Panc1 (cell line): ENCODE results near the gene EFNA5. TPM values are rescaled to one million over a fixed set of nuclear protein-coding genes. Genes with fewer than 3 reads are reported as not detected.

ENCODE experiments used
- ATAC-seq: fragments of 200-7000 bp; cut with Tn5 transposase; 2 replicates; pipeline ENCODE4 v1.9.1; 2020; ENCODE audit warnings: mild to moderate bottlenecking, moderate library complexity
- Bru-seq: library from RNA; stranded (reverse); fragments of 400-500 nt; gene quantifications from one replicate; lab custom pipeline; 2021; lab: Mats Ljungman, UMichigan
- BruChase-seq, 2 experiments: library from RNA; stranded (reverse); fragments of 400-500 nt; gene quantifications; one replicate each; lab custom pipeline; 2021; lab: Mats Ljungman, UMichigan
- BruUV-seq: library from RNA; stranded (reverse); fragments of 400-500 nt; replicated peaks from 2 replicates; lab custom pipeline; 2021; lab: Mats Ljungman, UMichigan
- CTCF ChIA-PET: fragments of 300-600 bp; sonication (Branson Sonifier 250); formaldehyde crosslinking; loops from one replicate; lab custom pipeline; 2022; ENCODE audit warnings: antibody characterized with exemption; lab: Charles Lee
- POLR2A ChIA-PET: fragments of 300-600 bp; sonication (Branson Sonifier 250); formaldehyde crosslinking; loops from one replicate; lab custom pipeline; 2022; ENCODE audit warnings: antibody characterized with exemption; lab: Charles Lee
- DNase-seq: peaks from one replicate; pipeline ENCODE4 v3.0.0-alpha.2; 2010; ENCODE audit warnings: low read depth, low spot score
- H3K27ac ChIP-seq: 2 replicates; pipeline ENCODE4 v1.5.1; 2011; ENCODE audit warnings: mild to moderate bottlenecking, low read length, inconsistent platforms
- H3K27me3 ChIP-seq: fragments of 200-500 bp; sonication (Bioruptor generic); 2 replicates; pipeline ENCODE4 v1.6.0; 2014; ENCODE audit warnings: low read length, inconsistent platforms; ENCODE audit not compliant: control insufficient read depth, insufficient read depth
- H3K36me3 ChIP-seq: fragments of 200-500 bp; sonication (Bioruptor generic); 2 replicates; pipeline ENCODE4 v1.5.1; 2014; ENCODE audit warnings: inconsistent platforms, mild to moderate bottlenecking, low read length, moderate library complexity; ENCODE audit not compliant: control insufficient read depth, insufficient read depth
- H3K4me1 ChIP-seq: 2 replicates; pipeline ENCODE4 v1.5.1; 2011; ENCODE audit warnings: inconsistent platforms, mild to moderate bottlenecking, low read length, moderate library complexity; ENCODE audit not compliant: control insufficient read depth, insufficient read depth
- H3K4me3 ChIP-seq, 2 experiments: 2 replicates each; pipeline ENCODE4 v1.5.1; 2011 to 2012; ENCODE audit warnings: low read depth in 2 of 2, low read length in 2 of 2, mild to moderate bottlenecking in 2 of 2, inconsistent platforms in 1 of 2, moderate library complexity in 1 of 2
- H3K9me3 ChIP-seq: fragments of 200-500 bp; sonication (Bioruptor generic); 2 replicates; pipeline ENCODE4 v1.5.1; 2014; ENCODE audit warnings: low read depth, mild to moderate bottlenecking, inconsistent platforms, low read length, moderate library complexity; ENCODE audit not compliant: control insufficient read depth, insufficient read depth
- POLR2AphosphoS5 ChIP-seq: IDR thresholded peaks from 2 replicates; pipeline ENCODE4 v1.6.1; 2012; ENCODE audit warnings: mild to moderate bottlenecking, low read depth, low read length, moderate library complexity
- SIN3A ChIP-seq: IDR thresholded peaks from 2 replicates; pipeline ENCODE4 v1.6.1; 2012; ENCODE audit warnings: low read depth, mild to moderate bottlenecking, low read length, moderate library complexity, borderline replicate concordance; ENCODE audit not compliant: insufficient read depth
- TCF7L2 ChIP-seq: IDR thresholded peaks from 2 replicates; pipeline ENCODE4 v1.6.1; 2011; ENCODE audit warnings: mild to moderate bottlenecking, low read depth, low read length, inconsistent platforms
- in situ Hi-C: cut with HindIII; loops from 2 replicates; pipeline ENCODE4 v1.10.0; 2016; ENCODE audit warnings: low sequenced_read_pairs, low pct_unique_long_range_greater_than_20kb
- intact Hi-C: fragments of 100-400 bp; cut with micrococcal nuclease; formaldehyde crosslinking; loops from one replicate; pipeline ENCODE4 v1.10.0; 2022; ENCODE audit not compliant: unreplicated experiment
- long read RNA-seq: library from polyadenylated mRNA; unstranded; transcript quantifications from one replicate; pipeline ENCODE4 v2.0.0, GENCODE V29; 2021; ENCODE audit not compliant: unreplicated experiment
- polyA plus RNA-seq: library from polyadenylated mRNA; unstranded; fragments of >200 nt; gene quantifications from one replicate; pipeline ENCODE4 v1.2.1, GENCODE V29; 2012; ENCODE audit warnings: missing spikeins; ENCODE audit not compliant: insufficient read length
- total RNA-seq: library from RNA; stranded (reverse); gene quantifications from one replicate; pipeline ENCODE4 v1.2.1, GENCODE V29; 2021; ENCODE audit not compliant: unreplicated experiment
- TF ChIP-seq, protein P1 (sequence below), 2 experiments: IDR thresholded peaks; 2 replicates each; pipeline ENCODE4 v1.6.1; 2011 to 2012; ENCODE audit warnings: low read depth in 2 of 2, control low read depth in 1 of 2, low read length in 1 of 2, mild to moderate bottlenecking in 1 of 2, moderate library complexity in 1 of 2; ENCODE audit not compliant: insufficient read depth in 1 of 2

Gene EFNA5
- total RNA-seq (30.5 TPM), Bru-seq, nascent RNA (percentile 87 among the genes with signal in this experiment), BruChase-seq, experiment 1, labeled RNA remaining after a 2-hour chase (percentile 86 among the genes with signal in this experiment), BruChase-seq, experiment 2, labeled RNA remaining after a 6-hour chase (percentile 77 among the genes with signal in this experiment)
- polyA plus RNA-seq: 5.5 TPM
- long read RNA-seq, full-length matches to known transcripts: 5 of 20 reads
- long read RNA-seq, partial matches to known transcripts: 0 of 20 reads
- long read RNA-seq, other reads (novel, unspliced or antisense): 15 of 20 reads

DNA sequence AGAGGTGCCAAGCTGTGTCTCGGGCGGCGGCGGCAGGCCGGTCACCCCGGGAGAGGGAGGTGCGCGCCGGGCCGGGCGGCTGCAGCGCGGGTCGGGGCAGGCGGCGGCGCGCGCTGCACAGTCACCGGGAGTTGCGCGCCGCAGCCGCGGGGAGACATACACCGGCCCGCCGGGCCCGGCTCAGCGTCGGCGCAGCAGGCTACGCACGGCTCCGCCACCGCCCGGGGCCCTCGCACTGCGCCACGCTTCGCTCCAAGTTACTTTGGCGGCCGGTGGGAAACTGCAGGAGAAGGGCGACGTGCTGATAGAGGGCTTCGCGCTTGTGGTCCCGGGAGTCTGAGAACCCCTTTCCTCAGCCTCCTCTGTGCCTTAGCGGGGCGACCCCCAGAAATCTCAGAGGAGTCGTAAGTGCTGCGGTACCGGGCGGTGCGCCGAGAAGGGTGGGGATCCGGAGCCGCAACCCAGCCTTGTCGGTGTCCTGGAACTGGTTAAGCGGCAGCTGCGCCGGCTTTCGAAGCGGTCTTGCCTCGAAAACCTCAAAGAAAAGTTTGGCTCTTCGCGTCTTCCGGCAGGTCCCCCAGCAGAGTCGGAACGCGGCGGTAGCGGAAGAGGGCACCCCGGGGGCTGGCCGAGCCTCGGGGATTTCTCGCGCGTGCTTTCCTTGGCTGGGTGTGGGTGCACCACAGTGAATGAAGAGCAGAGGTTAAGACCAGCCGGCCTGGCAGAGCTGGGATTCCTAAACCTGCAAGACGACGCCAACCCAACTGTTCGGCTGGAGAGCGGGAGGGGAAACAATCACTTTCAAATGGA is at the start of gene EFNA5:
TSS of gene EFNA5 (minus strand) at position 6 of the 810 bp plus-strand sequence.
- CTCF ChIA-PET: no interaction called here
- BruUV-seq: no TSS peak
- Histone ChIP-seq H3K4me1 (peaks cover 19% of the 10 kb centered on the region), H3K36me3 (peaks cover 3% of the 10 kb centered on the region; the same call in 1 of the 2 replicates), H3K27me3 (no peaks in the 10 kb centered on the region), H3K9me3 (no peaks in the 10 kb centered on the region), H3K27ac (peak within 1 kb of the TSS; percentile 92), H3K4me3 (peak within 1 kb of the TSS; percentile 83 to 86)
- POLR2A ChIA-PET: interaction anchor here (0.6 to 0.8 kb wide), 4 partner anchors 10 to 604 kb away, joined by 3 to 6 read pairs (median 5); no protein-coding TSS in a partner anchor
- TF ChIP-seq, protein P1, sequence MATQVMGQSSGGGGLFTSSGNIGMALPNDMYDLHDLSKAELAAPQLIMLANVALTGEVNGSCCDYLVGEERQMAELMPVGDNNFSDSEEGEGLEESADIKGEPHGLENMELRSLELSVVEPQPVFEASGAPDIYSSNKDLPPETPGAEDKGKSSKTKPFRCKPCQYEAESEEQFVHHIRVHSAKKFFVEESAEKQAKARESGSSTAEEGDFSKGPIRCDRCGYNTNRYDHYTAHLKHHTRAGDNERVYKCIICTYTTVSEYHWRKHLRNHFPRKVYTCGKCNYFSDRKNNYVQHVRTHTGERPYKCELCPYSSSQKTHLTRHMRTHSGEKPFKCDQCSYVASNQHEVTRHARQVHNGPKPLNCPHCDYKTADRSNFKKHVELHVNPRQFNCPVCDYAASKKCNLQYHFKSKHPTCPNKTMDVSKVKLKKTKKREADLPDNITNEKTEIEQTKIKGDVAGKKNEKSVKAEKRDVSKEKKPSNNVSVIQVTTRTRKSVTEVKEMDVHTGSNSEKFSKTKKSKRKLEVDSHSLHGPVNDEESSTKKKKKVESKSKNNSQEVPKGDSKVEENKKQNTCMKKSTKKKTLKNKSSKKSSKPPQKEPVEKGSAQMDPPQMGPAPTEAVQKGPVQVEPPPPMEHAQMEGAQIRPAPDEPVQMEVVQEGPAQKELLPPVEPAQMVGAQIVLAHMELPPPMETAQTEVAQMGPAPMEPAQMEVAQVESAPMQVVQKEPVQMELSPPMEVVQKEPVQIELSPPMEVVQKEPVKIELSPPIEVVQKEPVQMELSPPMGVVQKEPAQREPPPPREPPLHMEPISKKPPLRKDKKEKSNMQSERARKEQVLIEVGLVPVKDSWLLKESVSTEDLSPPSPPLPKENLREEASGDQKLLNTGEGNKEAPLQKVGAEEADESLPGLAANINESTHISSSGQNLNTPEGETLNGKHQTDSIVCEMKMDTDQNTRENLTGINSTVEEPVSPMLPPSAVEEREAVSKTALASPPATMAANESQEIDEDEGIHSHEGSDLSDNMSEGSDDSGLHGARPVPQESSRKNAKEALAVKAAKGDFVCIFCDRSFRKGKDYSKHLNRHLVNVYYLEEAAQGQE (IDR thresholded peaks at IDR 0.05; ENCODE audit: insufficient read depth in 1 of 2, low read depth in 2 of 2, low read length in 1 of 2): no peak
- TF ChIP-seq SIN3A (peak; percentile 16; the same call in 1 of the 2 replicates), TCF7L2 (no peak)
- no peak for DNase-seq
- intact Hi-C loops: loop anchor here (5.0 to 10.0 kb wide), 2 partner anchors 99 to 556 kb away; no protein-coding TSS in a partner anchor
- ATAC-seq: peak; percentile 22
- in situ Hi-C loops: no loop called here

DNA sequence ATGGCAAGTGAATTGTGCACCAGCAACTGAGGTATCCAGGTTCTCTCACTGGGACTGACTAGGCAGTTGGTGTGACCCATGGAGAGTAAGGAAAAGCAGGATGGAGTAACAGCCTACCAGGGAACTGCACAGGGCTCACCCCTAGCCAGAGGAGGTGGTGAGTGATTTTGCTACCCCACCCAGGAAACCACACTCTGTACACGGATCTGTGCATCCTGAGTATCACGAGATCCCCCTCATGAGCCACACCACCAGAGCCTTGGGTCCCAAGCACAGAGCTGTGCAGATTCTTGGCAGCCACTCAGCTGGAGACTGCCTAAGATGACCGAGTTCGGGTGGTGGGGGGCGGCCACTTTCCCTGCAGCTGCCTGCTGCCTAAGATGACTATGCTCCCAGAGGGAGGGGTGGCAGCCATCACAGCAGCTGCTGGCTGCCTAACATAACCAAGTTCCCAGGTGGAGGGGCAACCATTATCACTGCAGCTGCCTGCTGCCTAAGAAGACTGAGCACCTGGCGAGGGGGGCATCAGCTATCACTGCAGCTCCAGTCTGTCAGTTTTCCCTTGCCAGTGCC is 48.4 kb upstream of the EFNA5 start:
- intact Hi-C loops (no loop called here), in situ Hi-C loops (no loop called here)
- no peaks in the 10 kb centered on the region for H3K4me1 ChIP-seq
- POLR2A ChIA-PET: no interaction called here
- no peaks in the 10 kb centered on the region; the same call in 1 of the 2 replicates for H3K9me3 ChIP-seq
- ATAC-seq (no peak), DNase-seq (no peak)
- CTCF ChIA-PET: no interaction called here
- no peaks in the 10 kb centered on the region for H3K36me3 ChIP-seq
- H3K4me3 ChIP-seq: no peak overlapping the region
- no peak for TF ChIP-seq TCF7L2
- TF ChIP-seq POLR2AphosphoS5: no peak
- TF ChIP-seq, protein P1 (IDR thresholded peaks at IDR 0.05; ENCODE audit: insufficient read depth in 1 of 2, low read depth in 2 of 2, low read length in 1 of 2): no peak
- no peak overlapping the region for H3K27ac ChIP-seq
- no TSS peak for BruUV-seq
- H3K27me3 ChIP-seq: no peaks in the 10 kb centered on the region
